Measurements from ENCODE around the gene DLGAP1.

- TF ChIP-seq CTCF (IDR thresholded peaks at IDR 0.05; ENCODE audit: insufficient read depth, low read length, poor library complexity, severe bottlenecking) (no peak), EZH2phosphoT487 (conservative IDR thresholded peaks at IDR 0.05; ENCODE audit: low read length) (no peak)
These were observed 677.4 kb downstream of the DLGAP1 start for GRCh38 chr18:3777719-3778118.
